ENCODE results near the gene CTIF. TPM values are rescaled to one million over a fixed set of nuclear protein-coding genes. Genes with fewer than 3 reads are reported as not detected.

CTIF gene
- polyA plus RNA-seq, 3 donors = 13.9 to 17.0 (median 15.3) TPM

DNA sequence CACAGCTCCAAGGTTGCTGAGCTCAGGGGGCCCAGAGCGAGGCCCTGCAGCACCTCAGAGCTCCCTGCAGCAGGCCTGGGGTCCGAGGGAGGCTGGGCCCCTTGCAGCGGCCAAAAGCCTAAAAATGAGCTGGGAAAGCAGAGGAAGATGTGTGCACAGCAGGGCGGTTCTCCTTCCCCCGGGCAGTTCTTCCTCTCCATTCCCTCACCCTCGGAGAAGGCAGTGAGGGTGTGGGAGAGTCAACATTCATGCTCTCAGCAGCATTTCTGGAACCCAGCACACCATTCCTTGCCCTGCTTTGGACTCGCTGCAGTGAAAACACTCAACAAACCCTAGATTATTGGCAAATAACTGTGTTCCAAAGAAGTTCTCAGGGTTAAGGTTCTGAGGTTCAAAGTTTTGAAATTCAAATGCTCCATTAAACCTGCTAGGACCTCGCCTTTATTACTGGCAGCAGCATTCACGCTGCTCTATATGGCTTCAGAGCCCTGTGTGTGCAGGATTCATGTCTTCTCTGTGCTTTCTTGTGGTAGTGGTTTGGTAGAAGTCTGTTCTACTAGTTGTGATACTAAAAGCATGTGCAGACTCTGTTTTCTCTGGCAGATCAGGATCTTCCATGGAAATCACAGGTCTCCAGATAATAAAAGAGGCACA is 79.1 kb downstream of the CTIF start:
- DNase-seq (ENCODE audit: low read depth in 3 of 3, low spot score in 2 of 3) = no peak

DNA sequence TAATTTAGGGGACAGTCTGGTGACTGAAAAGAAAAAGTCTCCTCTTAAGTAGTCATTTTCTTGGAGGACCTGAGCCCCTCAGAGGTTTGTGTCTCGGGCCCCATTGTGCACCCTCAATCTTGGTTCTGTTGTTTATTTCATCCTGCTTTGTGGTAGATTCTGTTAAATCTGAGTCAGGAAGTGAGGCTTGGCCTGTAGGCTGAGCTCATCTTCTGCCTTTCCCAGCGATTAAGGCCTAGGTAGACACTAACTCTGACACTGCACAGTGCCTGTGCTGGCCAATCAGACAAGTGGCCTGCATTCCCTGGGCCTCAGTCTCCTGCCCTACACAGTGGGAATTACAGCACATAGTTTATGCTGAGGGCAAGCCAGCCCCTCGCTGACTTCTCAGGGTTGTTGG is 80.2 kb downstream of the CTIF start:
- DNase-seq (ENCODE audit: low read depth in 3 of 3, low spot score in 2 of 3) = no peak

DNA sequence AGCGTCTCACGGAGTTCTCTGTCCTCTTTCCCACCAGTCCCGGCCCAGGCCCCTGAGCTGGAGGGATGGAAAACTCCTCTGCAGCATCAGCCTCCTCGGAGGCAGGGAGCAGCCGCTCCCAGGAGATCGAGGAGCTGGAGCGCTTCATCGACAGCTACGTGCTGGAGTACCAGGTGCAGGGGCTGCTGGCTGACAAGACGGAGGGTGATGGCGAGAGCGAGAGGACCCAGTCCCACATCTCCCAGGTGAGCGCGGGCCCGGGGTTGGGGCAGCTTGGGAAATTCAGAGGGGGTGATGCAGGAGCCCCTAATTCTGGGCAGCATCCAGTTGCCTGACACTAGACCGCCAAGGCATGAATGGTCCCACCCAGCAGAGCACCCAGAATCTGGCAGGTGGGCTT is 80.7 kb downstream of the CTIF start:
- no peak for DNase-seq (ENCODE audit: low read depth in 3 of 3, low spot score in 2 of 3)

DNA sequence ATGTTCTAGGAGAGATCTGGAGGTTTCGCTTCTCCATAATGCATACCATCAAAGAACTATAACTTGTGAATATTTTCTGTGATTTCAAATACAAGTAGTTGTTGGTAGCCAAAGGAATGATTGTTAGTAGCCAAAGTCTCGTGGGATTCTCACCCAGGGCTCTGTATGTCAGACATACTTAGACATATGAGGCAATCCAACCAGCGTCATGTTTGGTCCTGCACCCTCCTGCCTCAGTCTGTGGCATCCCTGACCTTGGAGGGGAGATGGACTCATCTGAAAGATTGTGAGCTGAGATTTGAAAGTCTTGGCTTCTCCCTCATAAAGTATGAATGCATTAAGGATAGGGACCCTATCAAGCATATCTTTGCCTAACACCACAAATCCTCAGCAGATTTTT is 81.2 kb downstream of the CTIF start:
- DNase-seq (ENCODE audit: low read depth in 3 of 3, low spot score in 2 of 3) = no peak

DNA sequence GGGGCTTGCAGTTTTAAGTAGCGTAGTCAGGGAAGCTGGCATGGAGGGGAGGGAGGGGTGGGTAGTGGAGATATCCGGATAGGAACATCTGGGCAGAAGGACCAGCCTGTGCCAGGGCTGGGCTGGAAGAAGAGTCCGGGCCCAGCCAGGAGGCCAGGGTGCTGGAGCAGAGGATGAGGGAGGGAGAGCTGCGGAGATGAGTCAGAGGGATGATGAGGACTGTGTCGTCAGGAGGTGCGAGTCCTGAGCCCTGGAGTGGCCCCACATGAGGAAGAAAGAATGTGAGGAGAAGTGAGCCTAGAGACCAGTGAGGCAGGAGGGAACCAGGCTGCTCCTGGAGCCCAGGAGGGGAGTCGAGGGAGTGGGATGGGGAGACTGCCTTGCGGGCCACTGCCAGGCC is 82.4 kb downstream of the CTIF start:
- no peak for DNase-seq (ENCODE audit: low read depth in 3 of 3, low spot score in 2 of 3)

DNA sequence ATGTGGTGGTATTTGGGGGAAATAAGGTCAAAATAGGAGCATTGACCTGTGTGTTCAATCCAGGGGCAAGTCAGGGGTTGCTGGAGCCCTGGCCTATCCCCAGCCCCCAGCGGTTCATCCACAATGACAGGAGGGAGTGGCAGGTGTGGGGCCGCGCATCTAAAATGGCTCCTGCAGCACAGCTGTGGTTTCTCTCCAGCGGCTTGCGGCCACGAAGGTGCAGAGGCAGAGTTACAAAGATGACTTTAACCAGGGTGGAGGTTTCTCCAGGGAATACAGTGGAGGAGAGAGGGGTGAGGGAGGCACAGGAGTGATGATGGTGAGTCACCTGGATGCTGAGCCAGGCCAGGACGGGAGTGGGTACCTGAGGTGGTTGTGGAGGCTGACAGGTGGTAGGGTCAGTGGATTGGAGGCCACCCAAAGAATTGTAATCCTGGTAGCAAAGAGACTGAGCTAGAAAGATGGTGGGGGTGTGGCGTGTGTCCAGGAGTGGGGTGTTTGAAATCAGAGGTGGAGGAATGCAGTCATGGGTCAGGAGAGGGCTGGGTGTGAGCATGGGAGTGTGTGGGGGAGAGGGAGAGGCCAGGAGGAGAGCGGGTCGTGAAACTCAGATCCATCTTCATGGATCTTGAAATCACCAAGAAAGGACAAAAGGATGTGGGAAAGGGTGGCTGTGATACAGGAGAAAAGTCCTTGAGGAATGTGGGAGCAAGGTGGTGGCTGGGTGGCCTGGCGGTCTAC is 83.2 kb downstream of the CTIF start:
- no peak for DNase-seq (ENCODE audit: low read depth in 3 of 3, low spot score in 2 of 3)

DNA sequence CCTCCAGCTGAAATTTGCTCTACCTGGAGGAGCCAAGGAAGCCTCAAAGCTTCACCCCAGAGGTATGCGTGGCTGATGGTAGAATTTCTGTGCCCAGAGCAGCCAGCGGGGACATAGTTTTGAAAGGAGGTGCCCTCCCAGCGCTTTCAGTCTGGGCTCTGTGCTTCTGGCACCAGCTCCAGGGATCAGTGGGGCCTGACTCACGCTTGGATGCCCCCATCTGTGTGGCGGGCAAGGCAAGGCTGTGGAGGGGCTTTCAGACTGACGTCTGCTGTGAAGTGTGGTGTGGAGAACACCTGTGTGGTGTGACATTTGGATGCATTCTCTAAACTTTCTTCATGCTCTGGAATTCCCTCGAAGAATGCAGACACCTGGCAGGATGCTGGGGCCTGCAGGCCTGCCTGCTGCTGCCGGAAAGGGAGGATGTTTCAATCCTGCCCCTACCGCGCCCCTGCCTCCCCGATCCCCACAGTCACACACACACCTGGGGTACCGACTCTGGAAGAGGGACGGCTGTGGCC is 84.1 kb downstream of the CTIF start:
- DNase-seq (ENCODE audit: low read depth in 3 of 3, low spot score in 2 of 3) = no peak

DNA sequence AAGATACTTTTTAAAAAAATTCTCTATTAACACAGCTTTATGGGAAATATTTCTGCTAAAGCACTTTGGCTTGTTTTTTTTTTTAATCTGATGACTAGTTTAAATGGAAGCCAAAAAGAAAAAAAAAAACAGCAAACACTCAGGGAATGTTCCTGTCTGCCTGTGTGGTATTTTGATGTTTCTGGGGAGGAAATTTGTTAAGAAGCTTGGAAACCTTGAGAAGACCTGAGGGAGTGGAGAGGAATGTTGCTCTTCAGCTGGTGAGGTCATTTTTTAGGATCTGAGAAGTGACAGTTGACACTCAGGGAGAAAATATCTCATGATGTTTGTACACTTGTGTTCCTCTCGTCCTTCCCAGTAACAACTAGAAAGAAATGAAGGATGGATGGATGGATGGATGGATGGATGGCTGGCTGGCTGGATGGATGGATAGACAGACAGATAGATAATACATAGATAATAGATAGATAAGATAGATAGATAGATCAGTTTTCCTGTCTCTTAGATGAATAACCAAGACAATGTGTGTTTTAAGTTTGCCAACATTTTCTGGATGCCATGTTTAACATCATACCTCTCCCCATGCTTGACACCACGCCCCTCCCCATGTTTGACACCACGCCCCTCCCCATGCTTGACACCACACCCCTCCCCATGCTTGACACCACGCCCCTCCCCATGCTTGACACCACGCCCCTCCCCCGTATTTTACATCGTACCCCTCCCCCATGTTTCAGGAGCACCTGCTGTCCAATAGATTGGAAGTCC is 84.8 kb downstream of the CTIF start:
- DNase-seq (ENCODE audit: low read depth in 3 of 3, low spot score in 2 of 3) = no peak

DNA sequence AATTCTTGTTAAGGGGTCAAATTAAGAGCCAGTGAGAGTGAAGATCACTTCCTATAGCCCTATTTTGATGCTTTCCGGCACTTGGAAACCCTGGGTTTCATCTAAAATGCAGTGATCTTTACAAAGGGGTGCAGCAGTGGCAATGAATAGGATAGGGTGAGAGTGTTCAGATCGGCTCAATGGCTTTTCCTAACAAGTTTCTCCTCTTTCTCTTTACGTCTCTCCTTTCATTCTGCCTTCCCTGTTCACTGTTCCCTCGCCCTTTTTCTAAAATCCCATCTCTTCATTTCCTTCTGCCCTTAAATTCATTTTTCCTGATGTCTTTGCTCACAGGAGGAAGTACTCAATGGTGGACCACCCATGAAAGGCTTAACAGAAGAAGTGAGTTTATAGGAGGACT is 86.0 kb downstream of the CTIF start:
- DNase-seq (ENCODE audit: low read depth in 3 of 3, low spot score in 2 of 3) = no peak

DNA sequence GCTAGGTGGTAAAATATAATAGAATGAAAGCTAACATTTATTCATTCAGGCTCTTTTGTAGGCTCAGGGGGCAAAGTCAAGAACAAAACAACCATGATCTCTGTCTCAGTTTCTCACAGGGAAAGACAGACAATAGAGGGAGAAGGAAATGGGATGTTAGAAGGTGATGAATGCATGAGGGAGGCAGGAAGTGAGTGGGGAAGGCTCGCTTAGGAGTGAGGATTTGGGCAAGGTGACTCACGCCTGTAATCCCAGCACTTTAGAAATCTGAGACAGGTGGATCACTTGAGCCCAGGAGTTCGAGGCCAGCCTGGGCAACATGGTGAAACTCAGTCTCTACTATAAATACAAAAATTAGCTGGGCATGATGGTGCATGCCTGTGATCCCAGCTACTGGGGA is 88.4 kb downstream of the CTIF start:
- no peak for DNase-seq (ENCODE audit: low read depth in 3 of 3, low spot score in 2 of 3)

DNA sequence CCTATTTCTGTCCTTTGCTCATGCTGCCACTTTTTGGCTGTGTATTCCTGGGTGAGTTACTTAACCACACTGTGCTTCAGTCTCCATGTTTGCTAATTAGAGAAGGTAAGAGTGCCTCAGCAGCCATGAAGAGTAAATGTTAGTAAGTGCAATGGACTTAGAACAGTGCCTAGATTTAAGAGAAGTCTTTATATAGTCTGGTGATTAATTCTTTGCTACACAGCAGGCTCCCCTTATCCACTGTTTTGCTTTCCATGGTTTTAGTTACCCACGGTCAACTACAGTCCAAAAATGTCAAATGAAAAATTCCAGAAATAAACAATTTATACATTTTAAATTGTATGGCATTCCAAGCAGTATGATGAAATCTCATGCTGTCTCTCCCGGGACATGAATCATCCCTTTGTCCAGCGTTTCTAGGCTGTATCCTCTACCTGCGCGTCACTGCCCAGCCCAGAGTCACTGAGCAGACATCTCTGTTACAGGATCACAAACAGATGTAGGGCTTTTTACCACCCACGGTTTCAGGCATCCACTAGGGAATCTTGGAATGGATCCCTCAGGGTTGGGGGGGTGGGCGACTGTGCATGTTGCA is 91.0 kb downstream of the CTIF start:
- no peak for DNase-seq (ENCODE audit: low read depth in 3 of 3, low spot score in 2 of 3)

DNA sequence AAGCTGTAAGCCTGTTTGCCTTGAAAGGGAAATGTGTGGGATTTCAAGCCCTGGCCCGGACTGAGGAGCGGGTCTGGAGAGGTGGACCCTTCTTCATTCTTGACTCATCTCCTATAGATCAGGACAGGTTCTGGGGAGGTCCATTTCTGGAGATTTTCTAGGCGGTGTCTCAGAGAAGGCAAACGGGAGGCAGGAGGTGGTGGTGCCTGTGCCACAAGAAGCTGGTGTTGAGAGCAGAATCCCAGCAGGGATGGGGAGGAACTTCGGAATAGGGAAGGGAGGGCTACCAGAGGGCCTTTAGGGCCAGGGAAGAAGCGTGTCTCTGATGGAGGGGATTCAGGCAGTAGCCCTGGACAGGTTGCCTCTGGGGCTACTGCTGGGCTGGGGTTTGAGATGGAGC is 93.0 kb downstream of the CTIF start:
- DNase-seq (ENCODE audit: low read depth in 3 of 3, low spot score in 2 of 3) = no peak

DNA sequence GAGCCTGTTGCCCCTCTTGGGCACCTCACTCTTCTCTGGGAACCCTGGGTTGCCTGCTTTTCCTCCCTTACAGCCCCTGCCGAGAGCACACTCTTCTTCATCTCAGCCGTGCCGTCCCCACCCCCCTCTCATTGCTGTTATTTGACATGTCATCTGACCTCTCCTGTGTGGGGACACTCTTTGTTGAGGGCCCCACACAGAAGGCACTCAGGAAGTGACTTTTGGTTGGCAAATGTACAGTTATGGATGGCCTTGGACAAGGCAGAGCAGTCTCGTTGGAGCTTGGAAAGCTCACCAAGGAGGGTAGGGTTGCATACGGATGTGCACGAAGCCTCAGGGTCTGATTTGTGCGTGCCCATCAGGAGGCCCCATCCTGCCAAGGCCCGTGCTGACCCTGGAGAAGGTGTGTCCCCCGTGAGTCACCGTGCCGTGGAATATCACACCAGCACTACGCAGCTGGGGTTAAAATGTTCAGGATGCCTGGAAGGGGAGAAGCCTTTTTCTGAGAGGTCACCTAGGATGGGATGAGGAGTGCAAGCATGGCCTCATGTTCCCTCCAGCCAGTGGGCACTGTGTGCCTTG is 93.9 kb downstream of the CTIF start:
- DNase-seq (ENCODE audit: low read depth in 3 of 3, low spot score in 2 of 3) = no peak

DNA sequence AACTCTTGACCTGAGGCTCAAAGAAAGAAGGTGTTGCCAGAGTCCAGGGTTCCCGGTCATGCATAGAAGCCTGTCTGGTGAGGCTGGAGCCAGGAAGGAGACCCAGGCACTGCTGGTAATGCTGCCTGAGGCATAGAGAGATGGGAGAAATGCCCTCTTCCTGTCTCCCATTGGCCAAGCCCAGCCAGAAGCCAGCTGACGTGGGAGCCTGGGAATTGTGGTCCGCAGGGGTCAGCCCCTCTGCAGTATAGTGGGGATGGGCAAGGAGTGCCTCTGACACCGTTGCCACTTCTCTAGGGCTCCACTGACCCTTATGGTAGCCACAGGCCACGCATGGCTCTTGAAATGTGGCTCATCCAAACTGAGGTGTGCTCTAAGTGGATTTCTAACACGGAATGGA is 95.7 kb downstream of the CTIF start:
- DNase-seq (ENCODE audit: low read depth in 3 of 3, low spot score in 2 of 3) = no peak

DNA sequence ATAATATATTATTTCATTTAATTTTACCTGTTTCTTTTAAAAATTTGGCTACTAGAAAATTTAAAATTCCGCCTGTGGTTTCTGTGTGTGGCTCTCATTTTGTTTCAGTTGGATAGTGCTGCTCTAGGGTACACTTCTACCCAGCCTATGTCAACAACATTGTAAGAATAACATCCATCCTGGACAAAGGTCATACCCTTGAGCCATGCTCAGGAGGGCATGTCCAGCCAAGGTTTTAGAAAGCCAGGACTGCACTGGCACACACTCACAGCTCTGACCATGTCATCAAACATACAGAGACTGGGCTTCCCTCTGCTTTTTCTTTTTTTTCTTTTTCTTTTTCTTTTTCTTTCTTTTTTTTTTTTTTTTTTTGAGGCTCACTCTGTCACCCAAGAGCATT is 96.1 kb downstream of the CTIF start:
- no peak for DNase-seq (ENCODE audit: low read depth in 3 of 3, low spot score in 2 of 3)

DNA sequence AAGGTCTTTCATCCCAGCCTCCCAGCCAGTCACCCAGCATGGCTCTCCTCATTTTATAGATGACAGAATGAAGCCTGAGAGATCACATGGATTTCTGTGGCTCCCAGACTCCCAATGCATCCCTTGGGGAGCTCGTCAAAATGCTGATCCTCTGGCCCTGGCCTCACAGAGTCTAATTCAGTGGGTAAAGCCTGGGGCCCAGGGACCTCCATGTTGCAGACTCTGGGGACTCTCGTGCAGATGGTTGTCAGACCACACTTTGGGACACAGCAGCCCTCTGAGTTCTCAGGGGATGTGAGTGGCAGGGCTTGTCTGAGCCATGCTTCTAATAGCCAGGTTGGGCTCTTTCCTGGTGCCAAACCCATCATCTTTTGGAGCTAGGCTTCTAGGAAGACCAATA is 97.0 kb downstream of the CTIF start:
- no peak for DNase-seq (ENCODE audit: low read depth in 3 of 3, low spot score in 2 of 3)

DNA sequence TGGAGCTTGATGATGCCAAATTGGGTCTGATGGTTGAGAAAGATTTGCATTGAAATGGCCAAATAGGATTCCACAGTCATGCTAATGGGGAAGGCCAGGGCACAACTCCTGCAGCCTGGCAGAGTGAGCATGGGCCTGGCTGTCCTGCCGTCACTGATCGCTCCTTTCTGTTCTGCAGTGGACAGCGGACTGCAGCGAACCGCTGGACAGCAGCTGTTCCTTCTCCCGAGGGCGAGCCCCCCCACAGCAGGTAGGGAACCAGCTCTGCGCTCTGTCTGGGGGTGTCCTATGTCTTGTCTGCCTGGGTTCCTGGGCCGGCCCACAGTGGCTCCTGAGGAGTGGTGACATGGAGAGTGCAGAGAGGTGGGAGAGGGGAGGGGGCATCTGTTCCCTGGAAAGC is 97.6 kb downstream of the CTIF start:
- no peak for DNase-seq (ENCODE audit: low read depth in 3 of 3, low spot score in 2 of 3)

DNA sequence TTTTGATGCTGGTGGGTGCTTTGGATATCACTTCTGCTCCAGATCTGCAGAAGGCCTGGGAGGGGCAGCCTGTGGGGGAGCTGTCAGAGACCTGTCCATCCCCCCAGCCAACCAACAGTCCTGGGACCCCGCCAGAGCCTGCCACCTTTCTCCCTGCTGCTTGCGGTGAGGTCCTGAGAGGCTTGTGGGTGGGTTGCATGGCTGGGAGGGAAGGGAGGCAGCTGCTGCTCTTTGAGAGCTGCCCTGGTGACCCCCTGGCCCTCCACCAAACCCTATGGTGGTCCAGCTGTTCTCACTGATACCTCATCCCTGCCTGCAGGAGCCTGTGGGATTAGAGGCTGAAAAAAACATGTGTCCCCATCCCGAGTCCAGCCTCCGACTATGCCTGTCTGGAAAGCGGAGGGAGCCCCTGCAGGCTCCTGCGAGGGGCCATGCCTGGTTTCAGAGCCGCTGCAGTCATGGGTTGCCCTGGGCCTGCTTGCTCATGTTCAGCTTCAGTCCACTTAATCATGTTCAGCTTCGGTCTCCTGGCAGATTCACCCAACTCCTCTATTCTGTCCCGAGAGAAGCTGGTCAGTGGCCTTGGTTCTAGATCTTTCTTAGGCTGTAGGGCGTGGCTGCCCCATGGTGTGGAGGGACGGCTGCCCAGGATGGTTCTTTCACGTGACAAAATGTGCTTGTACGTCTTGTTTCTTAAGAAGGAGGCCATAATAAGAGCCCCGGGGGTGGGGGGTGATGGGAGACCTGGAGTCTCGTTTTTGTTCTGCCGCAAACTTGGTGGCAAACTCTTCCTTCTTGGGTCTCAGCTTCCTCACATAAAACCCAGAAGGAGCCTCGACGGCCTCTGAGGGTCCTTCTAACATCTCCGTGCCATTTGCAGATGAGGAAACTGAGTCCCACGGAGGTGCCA is 98.5 kb downstream of the CTIF start:
- no peak for DNase-seq (ENCODE audit: low read depth in 3 of 3, low spot score in 2 of 3)

DNA sequence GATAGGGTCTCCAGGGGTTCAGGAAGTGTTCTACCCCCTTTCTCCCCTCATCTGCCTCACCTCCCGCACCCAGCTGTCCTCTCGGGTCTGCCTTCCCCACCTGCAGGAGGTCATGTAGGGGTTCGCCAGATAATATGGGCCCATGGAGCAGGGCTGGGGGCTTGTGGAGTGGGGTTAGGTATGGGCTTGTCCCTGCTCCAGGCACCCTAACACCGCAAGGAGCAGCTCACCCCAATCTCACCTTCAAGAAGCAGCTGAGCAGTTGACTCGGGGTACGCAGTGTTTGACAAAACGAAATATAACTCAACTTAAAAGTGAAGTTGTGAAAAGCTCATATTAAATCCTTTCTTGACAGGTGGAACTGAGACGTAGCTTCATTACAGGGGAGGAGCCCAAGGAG is 99.6 kb downstream of the CTIF start:
- DNase-seq (ENCODE audit: low read depth in 3 of 3, low spot score in 2 of 3) = no peak
